Stimulated activated naive CD4-positive, alpha-beta T cell (primary cell): ENCODE data around the gene SEC14L2.
A peak's percentile ranks its signal among the peaks of the same experiment; 100 is the strongest.

ENCODE experiments used
- DNase-seq, 6 experiments: peaks; one replicate each; lab custom pipeline; 2025; lab: John Stamatoyannopoulos, UW

The SEC14L2 gene

GRCh38 chr22:30405731-30406130, 8.9 kb downstream of the SEC14L2 start:
- no peak for DNase-seq

- DNase-seq: no peak
Measured at GRCh38 chr22:30406400-30406799, 9.6 kb downstream of the SEC14L2 start.

- no peak for DNase-seq
Measured at GRCh38 chr22:30408388-30409102, 11.7 kb downstream of the SEC14L2 start.

DNA sequence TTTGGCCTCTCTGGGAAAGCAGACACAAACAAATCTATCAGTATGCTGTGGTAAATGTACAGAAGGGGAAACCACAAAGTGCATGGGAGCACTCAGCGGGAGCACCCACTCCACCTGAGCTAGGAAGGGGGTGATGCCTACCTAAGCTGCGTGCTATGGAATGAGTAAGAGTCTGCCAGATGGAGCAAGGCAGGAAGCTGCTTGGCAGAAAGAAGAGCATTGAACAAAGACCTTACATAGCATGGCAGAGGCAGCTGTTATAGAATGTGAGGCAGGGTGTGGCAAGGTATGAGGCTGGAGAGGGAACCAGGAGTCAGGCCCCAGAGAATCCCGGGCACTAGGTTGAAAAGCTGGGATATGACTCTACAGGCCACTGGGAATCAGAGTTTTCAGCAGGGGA, 15.0 kb downstream of the SEC14L2 start:
- no peak for DNase-seq

GRCh38 chr22:30413001-30413400, 16.2 kb downstream of the SEC14L2 start:
- no peak for DNase-seq

DNA sequence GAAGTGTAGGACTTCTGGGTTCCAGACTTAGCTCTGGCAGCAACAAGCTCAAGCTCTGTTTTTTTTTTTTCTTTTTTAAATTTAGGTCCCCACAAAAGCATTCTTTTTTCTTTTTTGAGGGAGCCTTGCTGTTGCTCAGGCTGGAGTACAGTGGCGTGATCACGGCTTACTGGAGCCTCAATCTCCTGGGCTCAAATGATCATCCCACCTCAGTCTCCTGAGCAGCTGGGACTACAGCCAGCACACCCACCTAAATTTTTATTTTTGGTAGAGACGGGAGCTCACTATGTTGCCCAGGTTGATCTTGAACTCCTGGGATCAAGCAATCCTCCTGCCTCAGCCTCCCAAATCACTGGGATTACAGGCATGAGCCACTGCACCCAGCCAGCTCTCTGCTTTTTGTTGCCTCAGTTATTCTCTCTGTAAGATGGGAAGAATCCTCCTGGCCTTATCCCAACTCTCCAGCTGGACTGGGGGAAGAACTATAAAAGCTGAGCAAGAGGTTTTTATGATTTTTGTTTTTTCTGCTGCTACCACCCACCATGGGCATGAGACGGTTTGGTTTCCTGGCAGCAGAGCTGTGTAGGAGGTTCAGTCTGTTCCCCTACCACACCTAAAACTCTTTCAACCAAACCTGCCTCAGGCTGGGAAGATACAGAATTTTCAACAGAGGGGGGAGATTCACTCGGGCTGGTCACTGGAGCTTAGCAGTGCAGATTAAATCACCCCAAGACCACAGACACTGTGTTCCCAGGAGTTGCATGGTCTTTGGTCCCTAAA, 17.1 kb downstream of the SEC14L2 start:
- peak in 2 of 6 experiments; percentile 31 to 32 for DNase-seq

DNA sequence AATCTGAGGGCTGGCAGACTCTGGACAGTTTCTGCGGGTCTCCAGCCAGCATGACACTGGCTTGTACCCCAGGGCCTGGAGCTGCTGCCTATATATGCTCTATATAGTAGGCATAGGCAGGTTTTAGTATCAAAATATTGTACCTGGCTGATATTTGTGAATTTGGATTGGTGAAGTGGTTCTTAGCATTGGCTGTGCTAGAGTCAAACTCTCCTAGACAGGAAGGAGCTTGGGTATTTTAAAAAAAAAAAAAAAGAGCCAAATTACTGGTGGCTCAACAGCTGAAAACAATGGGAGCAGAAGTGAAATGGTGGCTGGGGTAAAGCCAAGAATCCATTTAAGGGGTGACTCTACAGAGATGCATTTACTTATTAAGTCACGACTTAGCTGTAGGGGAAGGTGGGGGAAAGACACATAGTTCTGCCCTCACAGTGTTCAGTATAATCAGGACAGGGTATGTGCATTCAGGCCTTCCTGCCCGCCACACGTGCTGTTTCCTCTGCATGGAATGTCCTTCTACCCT, 17.8 kb downstream of the SEC14L2 start:
- DNase-seq: peak in 2 of 6 experiments; percentile 31 to 32

- no peak for DNase-seq
Measured at GRCh38 chr22:30416403-30416802, 19.6 kb downstream of the SEC14L2 start.

DNA sequence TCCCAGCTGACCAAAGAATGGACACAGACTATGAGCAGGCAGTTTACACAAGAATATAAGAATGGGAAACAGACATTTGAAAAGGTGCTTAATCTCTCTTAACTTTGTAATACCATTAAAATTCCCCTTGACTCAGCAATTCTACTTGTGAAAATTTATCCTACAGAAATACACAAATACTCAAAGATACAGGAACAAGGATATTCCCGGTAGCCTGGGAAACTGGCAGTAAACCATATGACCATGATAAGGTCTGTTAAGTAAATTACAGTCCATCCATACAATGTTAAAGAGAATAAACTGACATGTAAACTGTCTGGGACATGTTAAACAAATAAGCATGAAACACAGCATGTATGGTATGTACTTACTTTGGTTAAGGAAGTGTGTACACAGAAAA, 20.0 kb downstream of the SEC14L2 start:
- no peak for DNase-seq

DNA sequence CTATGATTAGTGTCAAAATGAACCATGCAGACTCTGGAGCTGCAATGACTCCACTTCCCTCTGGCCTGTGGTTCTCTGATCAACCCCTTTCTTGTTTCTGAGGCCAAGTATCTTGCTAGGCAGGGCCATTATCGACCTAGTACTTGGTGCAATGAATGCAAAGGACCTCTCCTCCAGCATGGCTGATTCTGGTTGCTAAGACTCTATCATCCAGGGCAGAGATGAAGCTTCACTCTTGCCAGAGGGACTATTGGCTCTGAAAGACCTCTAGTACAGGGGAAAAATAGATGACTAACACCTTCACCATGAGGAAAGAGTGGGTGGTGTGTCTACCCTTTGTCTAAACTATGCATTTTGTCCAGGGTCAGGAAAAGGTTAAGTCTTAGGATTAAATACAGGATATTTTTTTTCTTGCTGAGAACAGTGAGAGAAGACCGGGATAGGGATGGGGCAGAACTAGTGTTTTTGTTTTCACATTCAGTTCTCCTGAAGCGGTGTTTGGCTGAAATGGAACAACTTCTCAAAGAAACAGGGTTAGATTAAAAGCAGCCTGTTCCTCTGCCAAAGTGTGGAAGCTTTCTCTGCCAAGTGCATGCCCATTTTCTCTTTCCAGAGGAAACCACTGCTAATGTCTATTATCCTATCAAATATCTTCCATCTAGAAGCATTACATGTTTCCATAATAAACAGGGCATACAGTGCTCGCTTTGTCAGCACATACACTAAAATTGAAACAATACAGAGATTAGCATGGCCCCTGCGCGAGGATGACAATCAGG, 23.7 kb downstream of the SEC14L2 start:
- no peak for DNase-seq

GRCh38 chr22:30421695-30422480, 25.1 kb downstream of the SEC14L2 start:
- DNase-seq: no peak

DNA sequence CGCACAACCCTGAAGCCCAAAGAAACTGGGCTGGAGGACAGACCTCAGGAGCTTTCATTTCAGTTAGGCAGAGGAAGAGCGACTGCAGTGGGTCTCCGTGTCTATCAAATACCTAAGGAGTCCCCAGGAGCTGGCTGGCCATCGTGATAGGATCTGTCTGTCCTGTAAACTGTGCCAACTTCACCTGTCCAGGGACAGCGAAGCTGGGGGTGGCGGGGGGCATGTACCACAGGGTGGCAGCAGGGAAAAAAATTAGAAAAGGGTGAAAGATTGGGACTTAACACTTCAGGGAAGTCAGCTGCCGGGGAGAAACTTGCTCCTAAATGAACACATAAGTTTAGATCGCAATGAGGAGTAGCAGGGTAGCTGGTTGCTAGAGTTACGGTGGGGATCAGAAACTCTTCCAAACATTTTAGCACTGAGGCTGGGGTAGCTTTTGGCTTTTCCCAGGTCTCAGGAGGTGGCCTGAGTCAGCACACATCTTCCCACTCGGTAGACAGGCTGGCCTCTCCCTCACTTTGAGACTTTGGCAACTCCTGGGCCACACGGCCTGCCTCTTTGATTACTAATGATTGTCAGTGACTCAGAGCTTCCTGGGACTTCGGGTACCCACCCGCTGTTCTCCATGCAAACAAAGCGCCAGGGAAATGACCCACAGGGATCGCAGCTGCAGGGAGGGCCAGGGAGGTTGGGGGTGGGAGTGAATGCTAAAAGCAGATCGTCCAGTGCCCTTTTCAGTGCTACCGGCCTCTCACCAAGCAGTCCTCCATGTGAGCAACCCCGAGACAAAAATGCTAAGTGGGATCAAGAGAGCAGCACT, 25.9 kb downstream of the SEC14L2 start:
- DNase-seq: peak in 1 of 6 experiments; percentile 41

GRCh38 chr22:30423301-30423958, 26.6 kb downstream of the SEC14L2 start:
- peak in 1 of 6 experiments; percentile 42 for DNase-seq

- DNase-seq: peak; percentile 91 to 99 (median 98)
Measured at GRCh38 chr22:30423959-30424533, 27.2 kb downstream of the SEC14L2 start.

DNA sequence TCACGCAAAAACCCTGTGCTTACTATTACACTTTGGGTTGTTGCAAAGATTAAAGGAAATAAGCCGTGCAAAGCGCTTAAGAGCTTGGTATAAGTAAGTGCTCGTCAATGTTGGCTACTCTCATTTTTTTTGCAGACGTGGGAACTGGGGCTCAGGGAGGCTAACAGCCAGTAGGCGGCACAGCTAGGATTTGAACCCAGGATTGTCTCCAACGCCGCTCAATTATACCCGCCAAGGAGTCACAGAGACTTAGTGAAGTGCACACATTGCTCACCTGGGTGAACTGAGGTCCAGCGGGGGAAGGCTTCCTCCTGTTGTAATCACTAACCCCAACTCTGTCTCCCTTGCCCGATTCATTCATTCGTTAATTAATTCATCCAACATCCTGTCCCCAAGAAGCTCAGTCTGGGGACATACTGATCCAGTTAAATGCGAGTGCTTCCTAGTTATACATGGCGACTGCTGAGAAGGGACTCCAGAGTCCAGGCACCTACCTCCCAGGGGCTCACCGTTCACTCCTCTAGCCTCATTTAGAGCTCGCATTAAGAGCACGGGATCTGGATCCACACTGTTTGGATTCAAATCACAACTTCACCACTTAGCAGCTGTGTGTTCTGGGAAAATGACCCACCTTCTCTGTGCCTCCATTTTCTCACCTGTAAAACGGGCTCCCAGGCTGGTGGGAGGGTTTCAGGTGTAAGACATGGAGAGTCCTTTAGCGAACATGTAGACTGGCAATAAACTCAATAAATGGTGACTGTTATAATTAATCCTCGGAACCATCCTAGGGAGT, 27.9 kb downstream of the SEC14L2 start:
- peak in 3 of 6 experiments; percentile 8 to 67 (median 54) for DNase-seq

DNA sequence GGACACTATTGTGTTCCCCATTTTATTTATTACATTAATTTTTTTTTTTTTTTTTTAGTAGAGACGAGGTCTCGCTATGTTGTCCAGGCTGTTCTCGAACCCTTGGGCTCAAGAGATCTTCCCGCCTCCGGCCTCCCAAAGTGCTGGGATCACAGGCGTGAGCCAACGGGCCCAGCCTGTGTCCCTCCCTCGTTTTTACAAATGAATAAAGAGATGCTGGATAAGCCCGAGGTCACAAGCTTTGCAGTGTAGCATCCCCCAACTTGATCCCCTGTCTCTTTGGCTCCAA, 28.5 kb downstream of the SEC14L2 start:
- no peak for DNase-seq

DNA sequence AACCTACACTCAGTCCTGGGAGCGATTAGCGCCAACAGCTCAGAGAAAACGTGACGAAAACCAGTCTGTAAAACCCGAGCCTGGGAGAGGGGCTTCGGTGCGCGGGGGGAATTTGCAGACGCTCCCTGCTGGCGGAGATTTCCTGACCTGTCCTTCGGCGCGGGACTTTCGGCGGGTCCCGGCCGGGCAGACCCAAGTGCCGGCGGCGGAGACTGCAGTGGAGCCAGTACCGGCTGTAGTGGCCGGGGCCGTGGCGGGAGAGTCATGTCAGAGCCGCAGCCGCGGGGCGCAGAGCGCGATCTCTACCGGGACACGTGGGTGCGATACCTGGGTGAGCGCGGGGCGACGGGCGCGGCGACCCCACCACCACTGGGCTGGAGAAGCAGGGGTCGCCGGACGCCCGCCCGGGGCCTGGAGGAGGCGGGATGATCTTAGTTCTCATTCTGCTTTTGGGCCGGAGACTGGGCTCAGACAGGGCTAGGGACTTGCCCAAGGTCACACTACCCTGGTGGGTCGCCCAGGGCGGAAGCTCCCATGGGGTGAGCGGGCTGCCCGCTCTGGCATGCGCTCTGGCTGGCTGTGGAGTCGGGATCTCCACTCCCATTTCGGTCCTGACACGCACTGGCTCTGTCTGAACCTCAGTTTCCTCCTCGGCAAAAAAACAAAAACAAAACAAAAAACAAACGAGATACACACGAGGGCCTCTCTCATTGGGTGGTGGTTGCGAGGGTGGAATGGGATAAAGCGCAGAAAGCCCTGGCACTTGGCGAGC, 29.0 kb downstream of the SEC14L2 start, which contains the start of gene MTFP1:
MTFP1 (plus strand) TSS at position 153 of the 772 bp plus-strand sequence; CDS start at position 265, 112 bp downstream.
- peak; percentile 9 to 70 (median 36) for DNase-seq
